Measurements from ENCODE around the gene TECTB. TPM values are rescaled to one million over a fixed set of nuclear protein-coding genes. Genes with fewer than 3 reads are reported as not detected.

TECTB gene
- total and polyA plus RNA-seq, 9 of the 15 experiments (the other 6 are each of a cell fraction or from before 2014, with no cell fraction given): not detected

- Histone ChIP-seq H4K20me1 (replicated peaks; ENCODE audit: control insufficient read depth, insufficient read depth, low read length) (no peaks in the 10 kb centered on the region), H3K79me2 (ENCODE audit: control insufficient read depth, insufficient read depth, low read length) (no peaks in the 10 kb centered on the region), H3K4me3 (no peak overlapping the region), H3K9ac (ENCODE audit: insufficient read depth in 1 of 2, low read depth in 2 of 2, low read length in 2 of 2) (no peak overlapping the region), H3K27ac (ENCODE audit: extremely low read depth, low read depth, low read length) (no peak overlapping the region), H3K9me3 (replicated peaks; ENCODE audit: control insufficient read depth, insufficient read depth, low read depth, low read length) (no peaks in the 10 kb centered on the region), H2AFZ (ENCODE audit: low read depth, low read length) (no peak overlapping the region), H3K27me3 (ENCODE audit: control insufficient read depth in 2 of 2, insufficient read depth in 2 of 2, low read length in 2 of 2) (peaks cover 0 to 3% of the 10 kb centered on the region in 2 experiments; a peak in 1 of 5 replicates), H3K4me2 (ENCODE audit: insufficient read depth, low read length) (no peak overlapping the region), H3K36me3 (ENCODE audit: control insufficient read depth, insufficient read depth, low read length) (no peaks in the 10 kb centered on the region), H3K4me1 (replicated peaks in 1 of 2; ENCODE audit: control insufficient read depth in 2 of 2, insufficient read depth in 2 of 2, low read length in 2 of 2) (peaks cover 0 to 10% of the 10 kb centered on the region in 2 experiments; a peak in 2 of 5 replicates), H3K9me1 (ENCODE audit: control insufficient read depth, insufficient read depth, low read length) (no peaks in the 10 kb centered on the region)
- BruUV-seq (replicated peaks): no TSS peak
- CTCF ChIA-PET (ENCODE audit: low intra/inter-chr PET ratio): no interaction called here
- in situ Hi-C loops (cut with MboI): loop anchor here (5.0 kb wide), 1 partner anchor 45 kb away; no protein-coding TSS in a partner anchor
- no peak for ATAC-seq
- TF ChIP-seq XRCC4 (IDR thresholded peaks at IDR 0.05; ENCODE audit: extremely low read depth, insufficient read depth, insufficient read length) (no peak), SREBF2 (CRISPR knock-in tag; IDR thresholded peaks at IDR 0.05) (no peak), SAFB (IDR thresholded peaks at IDR 0.05; ENCODE audit: borderline replicate concordance, low read depth, low read length) (no peak), BCOR (IDR thresholded peaks at IDR 0.05) (no peak), JUND (IDR thresholded peaks at IDR 0.05; ENCODE audit: borderline replicate concordance, low read depth, low read length) (peak; percentile 12; the same call in 1 of the 2 replicates), JUND (tag; IDR thresholded peaks at IDR 0.05; ENCODE audit: borderline replicate concordance, low read depth, low read length) (no peak), PRMT5 (CRISPR knock-in tag; IDR thresholded peaks at IDR 0.05) (no peak), KLF1 (tag; IDR thresholded peaks at IDR 0.05) (no peak), FOSL1 (tag; conservative IDR thresholded peaks at IDR 0.05) (0 out of 2 replicates have a peak, but pooled peaks have one; percentile 20), RBFOX2 (IDR thresholded peaks at IDR 0.05; ENCODE audit: low read depth, low read length) (no peak), KLF6 (CRISPR knock-in tag; IDR thresholded peaks at IDR 0.05; ENCODE audit: borderline replicate concordance) (no peak)
- TF ChIP-seq, protein P1, sequence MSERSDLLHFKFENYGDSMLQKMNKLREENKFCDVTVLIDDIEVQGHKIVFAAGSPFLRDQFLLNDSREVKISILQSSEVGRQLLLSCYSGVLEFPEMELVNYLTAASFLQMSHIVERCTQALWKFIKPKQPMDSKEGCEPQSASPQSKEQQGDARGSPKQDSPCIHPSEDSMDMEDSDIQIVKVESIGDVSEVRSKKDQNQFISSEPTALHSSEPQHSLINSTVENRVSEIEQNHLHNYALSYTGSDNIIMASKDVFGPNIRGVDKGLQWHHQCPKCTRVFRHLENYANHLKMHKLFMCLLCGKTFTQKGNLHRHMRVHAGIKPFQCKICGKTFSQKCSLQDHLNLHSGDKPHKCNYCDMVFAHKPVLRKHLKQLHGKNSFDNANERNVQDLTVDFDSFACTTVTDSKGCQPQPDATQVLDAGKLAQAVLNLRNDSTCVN (CRISPR knock-in tag; IDR thresholded peaks at IDR 0.05): no peak
- intact Hi-C loops (cut with micrococcal nuclease): no loop called here
- FAIRE-seq: no peak
- no peak for DNase-seq (ENCODE audit: extremely low read depth in 1 of 4, low spot score in 3 of 4)
- WGBS (ENCODE audit: insufficient coverage, low coverage, missing lambda C conversion rate): 8% methylated on average over 3 of the region's 3 CpGs
- POLR2A ChIA-PET: no interaction called here
These were observed 48.8 kb downstream of the TECTB start for GRCh38 chr10:112332022-112332421.
